Fibroblast of lung (primary cell): ENCODE data around the gene PLAAT2. TPM values are rescaled to one million over a fixed set of nuclear protein-coding genes. Genes with fewer than 3 reads are reported as not detected.
"Not testable (repeated sequence)": the region's sequence is repeated elsewhere in the genome, so short reads cannot be mapped to it uniquely, and the experiment has no call there.

Experiments used
- DNase-seq, 2 donors: peaks; one replicate each; pipeline versions ENCODE4 v3.0.0 to v3.0.0-alpha.2; 2010; ENCODE audit warnings: low read depth in 2 of 2
- H2AFZ ChIP-seq: 2 replicates; pipeline ENCODE4 v1.5.1; 2012; ENCODE audit warnings: low read length, control low read depth, inconsistent platforms
- H3K27ac ChIP-seq: 2 replicates; pipeline ENCODE4 v1.5.1; 2011; ENCODE audit warnings: low read length, control low read depth; ENCODE audit not compliant: insufficient read depth
- H3K27me3 ChIP-seq: 2 replicates; pipeline ENCODE4 v1.5.1; 2011; ENCODE audit warnings: mild to moderate bottlenecking, low read length; ENCODE audit not compliant: control insufficient read depth, insufficient read depth
- H3K36me3 ChIP-seq: 2 replicates; pipeline ENCODE4 v1.5.1; 2011; ENCODE audit warnings: low read length; ENCODE audit not compliant: control insufficient read depth, insufficient read depth
- H3K4me1 ChIP-seq: 2 replicates; pipeline ENCODE4 v1.5.1; 2011; ENCODE audit warnings: low read length; ENCODE audit not compliant: control insufficient read depth, insufficient read depth; ENCODE audit errors: extremely low read depth
- H3K4me2 ChIP-seq: 2 replicates; pipeline ENCODE4 v1.5.1; 2011; ENCODE audit warnings: low read length, control low read depth; ENCODE audit not compliant: insufficient read depth; ENCODE audit errors: extremely low read depth
- H3K4me3 ChIP-seq, 4 experiments: fragments of 200-600 bp in 1 of 4; sonication (generic) in 1 of 4; replicated peaks in 1 of 4; 2 replicates each; pipeline ENCODE4 v1.5.1; 2011 to 2016; ENCODE audit warnings: low read length in 4 of 4, low read depth in 3 of 4, mild to moderate bottlenecking in 3 of 4, control low read depth in 2 of 4, inconsistent platforms in 1 of 4, mixed read lengths in 1 of 4; ENCODE audit not compliant: insufficient read depth in 1 of 4; ENCODE audit errors: control extremely low read depth in 1 of 4
- H3K79me2 ChIP-seq: 2 replicates; pipeline ENCODE4 v1.5.1; 2012; ENCODE audit warnings: mild to moderate bottlenecking, low read length, inconsistent platforms; ENCODE audit not compliant: control insufficient read depth, insufficient read depth
- H3K9ac ChIP-seq: 2 replicates; pipeline ENCODE4 v1.5.1; 2011; ENCODE audit warnings: mild to moderate bottlenecking, low read length, control low read depth; ENCODE audit not compliant: insufficient read depth
- H3K9me3 ChIP-seq: 2 replicates; pipeline ENCODE4 v1.5.1; 2012; ENCODE audit warnings: low read depth, low read length; ENCODE audit not compliant: control insufficient read depth, insufficient read depth
- H4K20me1 ChIP-seq: 2 replicates; pipeline ENCODE4 v1.5.1; 2011; ENCODE audit warnings: low read length; ENCODE audit not compliant: control insufficient read depth, insufficient read depth; ENCODE audit errors: extremely low read depth
- CTCF ChIP-seq, 2 donors: IDR thresholded peaks in 1 of 2; conservative IDR thresholded peaks in 1 of 2; 1 replicate in 1 of 2; 2 replicates in 1 of 2; pipeline ENCODE4 v1.5.1; 2011 to 2012; ENCODE audit warnings: low read length in 2 of 2, control low read depth in 1 of 2, inconsistent platforms in 1 of 2, low read depth in 1 of 2, mild to moderate bottlenecking in 1 of 2
- EZH2 ChIP-seq: IDR thresholded peaks from 2 replicates; pipeline ENCODE4 v1.5.1; 2012; ENCODE audit warnings: low read length, control low read depth, mild to moderate bottlenecking; ENCODE audit errors: missing control alignments
- polyA plus RNA-seq, 2 donors: library from polyadenylated mRNA; depleted of rRNA in 1 of 2; stranded (reverse) in 1 of 2; unstranded in 1 of 2; fragments of >200 nt; gene quantifications; 2 replicates each; pipeline ENCODE4 v1.2.1, GENCODE V29; 2011 to 2012; ENCODE audit warnings: missing spikeins in 1 of 2
- total RNA-seq: library from RNA; depleted of rRNA; stranded (reverse); fragments of >200 nt; gene quantifications from 2 replicates; pipeline ENCODE4 v1.2.1, GENCODE V29; 2014

PLAAT2 gene
- total and polyA plus RNA-seq, 2 donors (not counting 1 experiment from before 2014, with no cell fraction given), result not detected

DNA sequence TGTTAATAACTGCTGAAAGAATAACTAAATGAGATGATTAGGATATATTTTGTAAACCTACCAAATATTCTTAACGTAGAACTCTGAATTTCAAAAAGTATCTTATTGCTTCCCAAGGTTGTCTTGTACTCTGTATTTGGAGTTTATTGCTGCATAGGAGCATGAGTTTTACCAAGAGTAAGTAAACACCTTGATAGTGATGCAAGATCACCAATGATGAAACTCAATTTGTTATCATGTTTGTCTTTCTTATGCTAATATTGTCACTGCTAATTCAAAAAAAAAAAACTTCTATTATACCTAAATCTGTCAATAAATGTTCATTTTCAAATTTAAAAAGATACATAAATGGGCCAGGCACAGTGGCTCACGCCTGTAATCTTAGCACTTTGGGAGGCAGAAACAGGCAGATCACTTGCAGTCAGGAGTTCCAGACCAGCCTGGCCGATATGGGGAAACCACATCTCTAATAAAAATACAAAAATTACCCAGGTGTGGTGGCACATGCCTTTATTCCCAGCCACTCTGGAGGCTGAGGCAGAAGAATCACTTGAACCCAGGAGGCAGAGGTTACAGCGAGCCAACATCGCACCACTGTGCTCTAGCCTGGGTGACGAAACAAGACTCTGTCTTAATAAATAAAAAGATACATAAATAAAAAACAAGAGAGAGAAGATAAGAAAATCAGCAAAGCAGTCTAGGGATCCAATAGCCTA, 23.4 kb upstream of the PLAAT2 start:
- TF ChIP-seq CTCF (conservative IDR thresholded peaks at IDR 0.05 in 1 of 2, IDR thresholded peaks at IDR 0.05 in 1 of 2; ENCODE audit: low read depth in 1 of 2, low read length in 2 of 2) (no peak), EZH2 (no peak)
- Histone ChIP-seq H4K20me1 (no peaks in the 10 kb centered on the region), H2AFZ (no peak overlapping the region), H3K4me3 (no peak overlapping the region), H3K79me2 (no peaks in the 10 kb centered on the region), H3K27ac (no peak overlapping the region), H3K4me1 (no peaks in the 10 kb centered on the region), H3K9me3 (no peaks in the 10 kb centered on the region), H3K4me2 (no peak overlapping the region), H3K36me3 (no peaks in the 10 kb centered on the region), H3K27me3 (no peaks in the 10 kb centered on the region), H3K9ac (no peak overlapping the region)
- DNase-seq, result no peak

- H3K9me3 ChIP-seq, result no peaks in the 10 kb centered on the region
- no peaks in the 10 kb centered on the region for H3K4me1 ChIP-seq
- TF ChIP-seq EZH2 (no peak), CTCF (conservative IDR thresholded peaks at IDR 0.05 in 1 of 2, IDR thresholded peaks at IDR 0.05 in 1 of 2; ENCODE audit: low read depth in 1 of 2, low read length in 2 of 2) (no peak)
- H4K20me1 ChIP-seq, result no peaks in the 10 kb centered on the region
- no peak overlapping the region for H3K4me3 ChIP-seq
- no peak for DNase-seq
- no peak overlapping the region for H3K9ac ChIP-seq
- no peaks in the 10 kb centered on the region for H3K79me2 ChIP-seq
- no peaks in the 10 kb centered on the region for H3K27me3 ChIP-seq
- H3K4me2 ChIP-seq, result no peak overlapping the region
- no peak overlapping the region for H3K27ac ChIP-seq
- no peak overlapping the region for H2AFZ ChIP-seq
- no peaks in the 10 kb centered on the region for H3K36me3 ChIP-seq
Measured at GRCh38 chr11:63583357-63583677, 20.1 kb upstream of the PLAAT2 start.

- DNase-seq, H3K4me2 ChIP-seq, H3K4me1 ChIP-seq, H3K4me3 ChIP-seq, H4K20me1 ChIP-seq, H3K9me3 ChIP-seq, H2AFZ ChIP-seq, H3K27me3 ChIP-seq, H3K9ac ChIP-seq, H3K79me2 ChIP-seq, H3K27ac ChIP-seq, H3K36me3 ChIP-seq: not testable (repeated sequence)
Measured at GRCh38 chr11:63581224-63581623, 18.0 kb upstream of the PLAAT2 start.

- H3K9me3 ChIP-seq, H3K9ac ChIP-seq, H3K4me1 ChIP-seq, H3K27ac ChIP-seq, H3K79me2 ChIP-seq, H3K36me3 ChIP-seq, H3K4me2 ChIP-seq, H3K27me3 ChIP-seq, H3K4me3 ChIP-seq, DNase-seq, H2AFZ ChIP-seq, H4K20me1 ChIP-seq: not testable (repeated sequence)
Measured at GRCh38 chr11:63578882-63579281, 15.7 kb upstream of the PLAAT2 start.
